ENCODE results near the gene STYXL1. TPM values are rescaled to one million over a fixed set of nuclear protein-coding genes. Genes with fewer than 3 reads are reported as not detected.
"Not testable (repeated sequence)": the region's sequence is repeated elsewhere in the genome, so short reads cannot be mapped to it uniquely, and the experiment has no call there.

The STYXL1 gene
- total RNA-seq, 1 donor from 2014 or later, result 28.5 TPM

DNA sequence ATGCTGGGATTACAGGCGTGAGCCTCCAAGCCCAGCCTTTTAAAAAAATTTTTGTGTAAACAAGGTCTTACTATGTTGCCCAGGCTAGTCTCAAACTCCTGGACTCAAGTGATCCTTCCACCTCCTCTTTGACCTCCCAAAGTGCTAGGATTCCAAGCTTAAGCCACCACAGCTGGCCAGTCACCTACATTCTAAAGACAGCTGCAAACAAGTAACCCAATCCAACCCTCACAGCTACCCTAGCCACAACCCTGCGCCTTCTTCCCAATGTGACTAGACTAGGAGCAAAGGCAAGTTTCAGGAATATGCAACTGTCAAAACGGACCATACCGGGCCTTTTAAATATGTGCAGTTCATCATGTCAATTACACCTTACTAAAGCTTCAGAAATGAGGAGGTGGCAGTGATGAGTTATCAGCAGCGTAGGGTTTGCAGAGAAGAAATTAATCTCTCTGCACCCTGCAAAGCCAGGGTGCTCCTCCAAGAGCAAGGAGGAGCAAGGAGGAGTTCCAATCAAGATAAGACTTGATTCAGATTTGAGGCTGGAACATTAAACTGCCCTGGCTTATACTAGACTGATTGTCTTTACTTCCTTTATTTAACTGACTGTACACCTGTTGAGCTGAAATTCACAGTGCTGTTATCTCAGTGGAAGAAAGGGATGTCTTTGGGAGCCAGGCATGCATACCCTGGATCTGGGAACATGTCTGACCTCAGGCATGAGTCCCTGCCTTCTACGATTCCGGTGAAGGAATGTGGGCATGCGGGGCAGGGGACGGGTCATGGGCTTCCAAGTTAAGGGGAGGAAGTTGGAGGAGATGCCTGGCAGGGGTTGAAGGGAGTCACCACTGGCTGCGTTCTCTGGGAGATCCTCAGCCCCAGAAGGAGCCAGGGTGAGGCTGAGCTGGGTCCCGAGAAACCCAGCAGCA, 37.9 kb downstream of the STYXL1 start:
- peaks cover 10% of the 10 kb centered on the region for H3K36me3 Mint-ChIP-seq (ENCODE audit: low read depth)
- peaks cover 25% of the 10 kb centered on the region for H3K4me1 Mint-ChIP-seq (ENCODE audit: low read depth)
- H3K9me3 Mint-ChIP-seq (ENCODE audit: low read depth), result no peaks in the 10 kb centered on the region
- TF ChIP-seq, protein P1, sequence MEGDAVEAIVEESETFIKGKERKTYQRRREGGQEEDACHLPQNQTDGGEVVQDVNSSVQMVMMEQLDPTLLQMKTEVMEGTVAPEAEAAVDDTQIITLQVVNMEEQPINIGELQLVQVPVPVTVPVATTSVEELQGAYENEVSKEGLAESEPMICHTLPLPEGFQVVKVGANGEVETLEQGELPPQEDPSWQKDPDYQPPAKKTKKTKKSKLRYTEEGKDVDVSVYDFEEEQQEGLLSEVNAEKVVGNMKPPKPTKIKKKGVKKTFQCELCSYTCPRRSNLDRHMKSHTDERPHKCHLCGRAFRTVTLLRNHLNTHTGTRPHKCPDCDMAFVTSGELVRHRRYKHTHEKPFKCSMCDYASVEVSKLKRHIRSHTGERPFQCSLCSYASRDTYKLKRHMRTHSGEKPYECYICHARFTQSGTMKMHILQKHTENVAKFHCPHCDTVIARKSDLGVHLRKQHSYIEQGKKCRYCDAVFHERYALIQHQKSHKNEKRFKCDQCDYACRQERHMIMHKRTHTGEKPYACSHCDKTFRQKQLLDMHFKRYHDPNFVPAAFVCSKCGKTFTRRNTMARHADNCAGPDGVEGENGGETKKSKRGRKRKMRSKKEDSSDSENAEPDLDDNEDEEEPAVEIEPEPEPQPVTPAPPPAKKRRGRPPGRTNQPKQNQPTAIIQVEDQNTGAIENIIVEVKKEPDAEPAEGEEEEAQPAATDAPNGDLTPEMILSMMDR (IDR thresholded peaks at IDR 0.05), result no peak
- no peak overlapping the region for H3K4me3 Mint-ChIP-seq (ENCODE audit: unreplicated experiment)
- no peak for DNase-seq (ENCODE audit: low spot score)
- H3K27ac Mint-ChIP-seq (ENCODE audit: unreplicated experiment), result peak overlapping the region; percentile 57
- no peaks in the 10 kb centered on the region for H3K27me3 Mint-ChIP-seq (ENCODE audit: low read depth)

DNA sequence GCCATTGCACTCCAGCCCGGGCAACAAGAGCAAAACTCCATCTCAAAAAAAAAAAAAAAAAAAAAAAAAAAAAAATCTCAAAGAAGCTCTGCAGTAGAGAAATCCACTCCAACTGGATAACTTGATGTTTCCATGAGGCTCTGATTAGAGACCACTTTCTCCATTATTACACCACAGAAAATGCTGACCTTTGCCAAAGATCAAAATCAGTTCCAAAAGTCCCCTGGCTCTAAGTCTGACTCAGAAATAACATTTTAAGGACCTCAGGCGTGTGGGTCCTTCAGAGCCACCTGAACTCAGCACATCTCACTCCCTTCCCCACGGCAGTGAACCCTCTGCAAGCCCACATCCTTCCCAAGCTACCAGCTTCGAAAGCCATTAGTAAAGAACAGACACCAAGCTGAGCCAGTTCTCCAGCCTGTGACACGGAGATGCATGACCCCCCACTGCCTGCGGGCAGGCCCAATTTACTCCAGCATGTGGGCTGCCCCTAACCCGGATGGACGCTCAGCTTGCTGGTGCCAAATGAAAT, 39.6 kb downstream of the STYXL1 start:
- Mint-ChIP-seq H3K9me3 (ENCODE audit: low read depth) (no peaks in the 10 kb centered on the region), H3K4me1 (ENCODE audit: low read depth) (peaks cover 25% of the 10 kb centered on the region), H3K36me3 (ENCODE audit: low read depth) (peaks cover 9% of the 10 kb centered on the region), H3K27me3 (ENCODE audit: low read depth) (no peaks in the 10 kb centered on the region), H3K4me3 (ENCODE audit: unreplicated experiment) (no peak overlapping the region), H3K27ac (ENCODE audit: unreplicated experiment) (peak overlapping the region; percentile 22)
- DNase-seq (ENCODE audit: low spot score), result no peak
- TF ChIP-seq, protein P1 (IDR thresholded peaks at IDR 0.05), result no peak

- H3K9me3 Mint-ChIP-seq (ENCODE audit: low read depth); DNase-seq (ENCODE audit: low spot score): not testable (repeated sequence)
Observed at GRCh38 chr7:76005004-76005403, 42.8 kb downstream of the STYXL1 start.

GRCh38 chr7:76003351-76003750, 44.4 kb downstream of the STYXL1 start:
- Mint-ChIP-seq H3K36me3 (ENCODE audit: low read depth) (peaks cover 9% of the 10 kb centered on the region), H3K27ac (ENCODE audit: unreplicated experiment) (no peak overlapping the region), H3K4me1 (ENCODE audit: low read depth) (no peaks in the 10 kb centered on the region), H3K4me3 (ENCODE audit: unreplicated experiment) (no peak overlapping the region), H3K9me3 (ENCODE audit: low read depth) (no peaks in the 10 kb centered on the region), H3K27me3 (ENCODE audit: low read depth) (no peaks in the 10 kb centered on the region)
- DNase-seq (ENCODE audit: low spot score), result peak; percentile 21
- TF ChIP-seq, protein P1 (IDR thresholded peaks at IDR 0.05), result no peak

More at GRCh38 chr7:76005004-76005403, 42.8 kb downstream of the STYXL1 start:
- not testable (repeated sequence) for H3K4me1 Mint-ChIP-seq (ENCODE audit: low read depth); H3K36me3 Mint-ChIP-seq (ENCODE audit: low read depth); H3K27ac Mint-ChIP-seq (ENCODE audit: unreplicated experiment); H3K27me3 Mint-ChIP-seq (ENCODE audit: low read depth); H3K4me3 Mint-ChIP-seq (ENCODE audit: unreplicated experiment)

DNA sequence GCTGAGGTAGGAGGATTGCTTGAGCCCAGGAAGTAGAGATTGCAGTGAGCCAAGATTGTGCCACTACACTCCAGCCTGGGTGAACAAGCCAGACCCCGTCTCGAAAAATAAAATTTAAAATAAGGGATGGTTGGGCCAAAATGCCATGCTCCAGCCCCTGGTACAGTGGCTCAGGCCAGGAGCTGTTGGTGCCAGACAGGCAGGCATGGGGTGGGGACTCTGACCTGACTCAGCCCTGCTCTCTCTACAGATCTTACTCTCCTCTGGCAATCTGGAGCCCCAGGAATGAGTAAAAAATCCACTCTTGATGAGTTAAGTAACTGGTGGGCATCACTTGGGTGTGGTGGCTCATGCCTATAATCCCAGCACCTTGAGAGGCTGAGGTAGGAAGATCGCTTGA, 45.0 kb downstream of the STYXL1 start:
- TF ChIP-seq, protein P1 (IDR thresholded peaks at IDR 0.05), result no peak
- H3K27me3 Mint-ChIP-seq (ENCODE audit: low read depth), result no peaks in the 10 kb centered on the region
- H3K9me3 Mint-ChIP-seq (ENCODE audit: low read depth), result no peaks in the 10 kb centered on the region
- no peak overlapping the region for H3K27ac Mint-ChIP-seq (ENCODE audit: unreplicated experiment)
- no peaks in the 10 kb centered on the region for H3K4me1 Mint-ChIP-seq (ENCODE audit: low read depth)
- DNase-seq (ENCODE audit: low spot score), result peak; percentile 42
- no peak overlapping the region for H3K4me3 Mint-ChIP-seq (ENCODE audit: unreplicated experiment)
- H3K36me3 Mint-ChIP-seq (ENCODE audit: low read depth), result peaks cover 9% of the 10 kb centered on the region
